Chondrocyte (in vitro differentiated cells): ENCODE measurements around the gene C2CD3. TPM values are rescaled to one million over a fixed set of nuclear protein-coding genes. Genes with fewer than 3 reads are reported as not detected.

Experiments used
- DNase-seq: peaks from one replicate; pipeline ENCODE4 v3.0.0; 2021; ENCODE audit warnings: mixed read lengths, low spot score
- H3K27ac Mint-ChIP-seq: one replicate; pipeline ENCODE4 v1.8.0; 2021; ENCODE audit warnings: mild to moderate bottlenecking, moderate library complexity, mixed read lengths; ENCODE audit not compliant: unreplicated experiment
- H3K27me3 Mint-ChIP-seq: 2 replicates; pipeline ENCODE4 v1.8.0; 2021; ENCODE audit warnings: low read depth, mixed read lengths
- H3K36me3 Mint-ChIP-seq: 2 replicates; pipeline ENCODE4 v1.8.0; 2021; ENCODE audit warnings: low read depth, mixed read lengths
- H3K4me1 Mint-ChIP-seq: 2 replicates; pipeline ENCODE4 v1.8.0; 2021; ENCODE audit warnings: low read depth, mild to moderate bottlenecking, mixed read lengths
- H3K4me3 Mint-ChIP-seq: one replicate; pipeline ENCODE4 v1.8.0; 2021; ENCODE audit warnings: mild to moderate bottlenecking, moderate library complexity, mixed read lengths; ENCODE audit not compliant: unreplicated experiment
- H3K9me3 Mint-ChIP-seq: 2 replicates; pipeline ENCODE4 v1.8.0; 2021; ENCODE audit warnings: low read depth, mixed read lengths
- CTCF ChIP-seq: fragments of 200-600 bp; sonication (generic); IDR thresholded peaks from 2 replicates; pipeline ENCODE4 v1.5.0; 2021; ENCODE audit warnings: antibody characterized with exemption, mild to moderate bottlenecking, moderate library complexity
- total RNA-seq: library from RNA; stranded (reverse); gene quantifications from 3 replicates; pipeline ENCODE4 v1.2.1, GENCODE V29; 2021

C2CD3 gene
- total RNA-seq, 1 donor from 2014 or later = 14.7 TPM

GRCh38 chr11:74205181-74205580, 34.4 kb upstream of the C2CD3 start:
- H3K27me3 Mint-ChIP-seq = no peaks in the 10 kb centered on the region
- no peak for TF ChIP-seq CTCF
- H3K9me3 Mint-ChIP-seq = no peaks in the 10 kb centered on the region
- DNase-seq = no peak
- H3K4me3 Mint-ChIP-seq = no peak overlapping the region
- H3K4me1 Mint-ChIP-seq = peaks cover 9% of the 10 kb centered on the region
- peaks cover 19% of the 10 kb centered on the region for H3K36me3 Mint-ChIP-seq
- H3K27ac Mint-ChIP-seq = no peak overlapping the region

- Mint-ChIP-seq H3K4me1 (peaks cover 9% of the 10 kb centered on the region), H3K27me3 (no peaks in the 10 kb centered on the region), H3K9me3 (no peaks in the 10 kb centered on the region), H3K36me3 (peaks cover 15% of the 10 kb centered on the region), H3K4me3 (no peak overlapping the region), H3K27ac (peak overlapping the region; percentile 65)
- TF ChIP-seq CTCF = no peak
- DNase-seq = no peak
These were observed 33.9 kb upstream of the C2CD3 start for GRCh38 chr11:74204701-74205100.

- H3K27ac Mint-ChIP-seq = peak overlapping the region; percentile 65
- H3K4me1 Mint-ChIP-seq = peaks cover 9% of the 10 kb centered on the region
- TF ChIP-seq CTCF = no peak
- peaks cover 11% of the 10 kb centered on the region for H3K36me3 Mint-ChIP-seq
- H3K27me3 Mint-ChIP-seq = no peaks in the 10 kb centered on the region
- no peak overlapping the region for H3K4me3 Mint-ChIP-seq
- DNase-seq = no peak
- no peaks in the 10 kb centered on the region for H3K9me3 Mint-ChIP-seq
These were observed 33.2 kb upstream of the C2CD3 start for GRCh38 chr11:74203966-74204365.

- TF ChIP-seq CTCF = no peak
- peaks cover 5% of the 10 kb centered on the region for H3K9me3 Mint-ChIP-seq
- no peaks in the 10 kb centered on the region for H3K27me3 Mint-ChIP-seq
- H3K4me1 Mint-ChIP-seq = peaks cover 5% of the 10 kb centered on the region
- no peak overlapping the region for H3K4me3 Mint-ChIP-seq
- DNase-seq = no peak
- H3K36me3 Mint-ChIP-seq = peaks cover 5% of the 10 kb centered on the region
- no peak overlapping the region for H3K27ac Mint-ChIP-seq
These were observed 26.1 kb upstream of the C2CD3 start for GRCh38 chr11:74196781-74197486.

GRCh38 chr11:74195828-74196227, 25.0 kb upstream of the C2CD3 start:
- no peak for DNase-seq
- Mint-ChIP-seq H3K27me3 (no peaks in the 10 kb centered on the region), H3K4me3 (no peak overlapping the region), H3K4me1 (peaks cover 5% of the 10 kb centered on the region), H3K9me3 (peaks cover 6% of the 10 kb centered on the region), H3K27ac (no peak overlapping the region), H3K36me3 (peaks cover 5% of the 10 kb centered on the region)
- no peak for TF ChIP-seq CTCF
